ENCODE results near the gene SARS1. TPM values are rescaled to one million over a fixed set of nuclear protein-coding genes. Genes with fewer than 3 reads are reported as not detected.

Gene SARS1
- total and polyA plus RNA-seq, 2 of the 13 experiments (the other 11 are each of a cell fraction or from before 2014, with no cell fraction given), result 103 to 134 TPM

GRCh38 chr1:109213824-109214693 lies at the start of gene SARS1 (continued):
- TF ChIP-seq ATF6 (CRISPR knock-in tag; conservative IDR thresholded peaks at IDR 0.05), result no peak
- TF ChIP-seq SRSF1 (optimal IDR thresholded peaks at IDR 0.05; ENCODE audit: low read depth, low read length), result no peak
- TF ChIP-seq HIVEP1 (CRISPR knock-in tag; IDR thresholded peaks at IDR 0.05), result no peak; the same call in 1 of the 2 replicates
- peak; percentile 80; the same call in 1 of the 2 replicates for TF ChIP-seq NAIF1 (CRISPR knock-in tag; IDR thresholded peaks at IDR 0.05; ENCODE audit: borderline replicate concordance)
- no peak for TF ChIP-seq HMG20B (CRISPR knock-in tag; conservative IDR thresholded peaks at IDR 0.05)
- no peak for TF ChIP-seq ZMYM4 (CRISPR knock-in tag; IDR thresholded peaks at IDR 0.05)
- peak; percentile 54; the same call in 1 of the 2 replicates for TF ChIP-seq ZNF619 (CRISPR knock-in tag; IDR thresholded peaks at IDR 0.05)
- no peak for TF ChIP-seq ZFAT (CRISPR knock-in tag; conservative IDR thresholded peaks at IDR 0.05)
- no peak for TF ChIP-seq THAP7 (CRISPR knock-in tag; IDR thresholded peaks at IDR 0.05)
- TF ChIP-seq GTF3A (CRISPR knock-in tag; conservative IDR thresholded peaks at IDR 0.05), result no peak
- TF ChIP-seq SIX4 (CRISPR knock-in tag; IDR thresholded peaks at IDR 0.05), result no peak
- TF ChIP-seq SIX1 (CRISPR knock-in tag; IDR thresholded peaks at IDR 0.05; ENCODE audit: borderline replicate concordance), result no peak
- TF ChIP-seq YEATS2 (CRISPR knock-in tag; IDR thresholded peaks at IDR 0.05; ENCODE audit: borderline replicate concordance), result no peak
- TF ChIP-seq FOXJ3 (CRISPR knock-in tag; IDR thresholded peaks at IDR 0.05; ENCODE audit: borderline replicate concordance), result no peak
- TF ChIP-seq ZNF800 (CRISPR knock-in tag; IDR thresholded peaks at IDR 0.05), result no peak
- TF ChIP-seq PPARG (CRISPR knock-in tag; conservative IDR thresholded peaks at IDR 0.05), result no peak
- no peak for TF ChIP-seq ZNF33A (CRISPR knock-in tag; IDR thresholded peaks at IDR 0.05; ENCODE audit: borderline replicate concordance)
- TF ChIP-seq ELF4 (CRISPR knock-in tag; IDR thresholded peaks at IDR 0.05; ENCODE audit: borderline replicate concordance), result no peak
- no peak; the same call in 1 of the 2 replicates for TF ChIP-seq ZFP37 (CRISPR knock-in tag; IDR thresholded peaks at IDR 0.05; ENCODE audit: borderline replicate concordance)
- no peak for TF ChIP-seq MYNN (CRISPR knock-in tag; IDR thresholded peaks at IDR 0.05; ENCODE audit: low read depth)
- TF ChIP-seq ZNF563 (CRISPR knock-in tag; IDR thresholded peaks at IDR 0.05), result peak; percentile 76
- no peak for TF ChIP-seq HOXA9 (CRISPR knock-in tag; IDR thresholded peaks at IDR 0.05; ENCODE audit: borderline replicate concordance)
- TF ChIP-seq REXO4 (CRISPR knock-in tag; IDR thresholded peaks at IDR 0.05; ENCODE audit: borderline replicate concordance), result no peak
- TF ChIP-seq ZMAT3 (CRISPR knock-in tag; conservative IDR thresholded peaks at IDR 0.05), result 0 out of 2 replicates have a peak, but pooled peaks have one; percentile 29
- TF ChIP-seq HES4 (CRISPR knock-in tag; IDR thresholded peaks at IDR 0.05; ENCODE audit: borderline replicate concordance), result 0 out of 2 replicates have a peak, but pooled peaks have one; percentile 10
- TF ChIP-seq ZNF607 (CRISPR knock-in tag; IDR thresholded peaks at IDR 0.05; ENCODE audit: borderline replicate concordance), result peak; percentile 37; the same call in 1 of the 2 replicates

Data from HepG2 (cell line).